ENCODE measurements around the gene IL11.
"Not testable (repeated sequence)": the region's sequence is repeated elsewhere in the genome, so short reads cannot be mapped to it uniquely, and the experiment has no call there.

IL11 gene

GRCh38 chr19:55407550-55407799 is 37.2 kb upstream of the IL11 start, which contains the start of gene UBE2S:
Gene UBE2S, minus strand, starts transcription at chr19:55407788. Its CDS starts 199 bp downstream, at chr19:55407589.
- Histone ChIP-seq H3K9me3 (replicated peaks in 1 of 2; ENCODE audit: control insufficient read depth in 2 of 2, insufficient read depth in 1 of 2, low read depth in 1 of 2, low read length in 2 of 2) (peaks cover 5 to 19% of the 10 kb centered on the region in 2 donors), H2AK5ac (ENCODE audit: low read depth, low read length) (peak within 1 kb of the TSS; percentile 95), H3K79me1 (ENCODE audit: low read depth, low read length) (peaks cover 12% of the 10 kb centered on the region), H4K91ac (ENCODE audit: low read depth, low read length, poor library complexity) (peak within 1 kb of the TSS; percentile 90), H3K4me2 (ENCODE audit: insufficient read depth, low read length, poor library complexity, severe bottlenecking) (peak within 1 kb of the TSS; percentile 86), H3K4ac (ENCODE audit: low read length) (peak within 1 kb of the TSS; percentile 28), H2BK5ac (ENCODE audit: low read length) (peak within 1 kb of the TSS; percentile 88), H3K18ac (ENCODE audit: low read length) (peak within 1 kb of the TSS; percentile 94), H3K36me3 (replicated peaks in 1 of 2; ENCODE audit: control insufficient read depth in 2 of 2, insufficient read depth in 2 of 2, low read length in 2 of 2) (peaks cover 33 to 41% of the 10 kb centered on the region in 2 donors), H2BK15ac (ENCODE audit: low read length) (peak within 1 kb of the TSS; percentile 13), H2AFZ (ENCODE audit: low read length) (peak within 1 kb of the TSS; percentile 94), H3K9ac (ENCODE audit: low read depth, low read length, poor library complexity) (peak within 1 kb of the TSS; percentile 94), H3K4me1 (ENCODE audit: control insufficient read depth in 2 of 2, insufficient read depth in 1 of 2, low read depth in 1 of 2, low read length in 2 of 2) (peaks cover 19 to 20% of the 10 kb centered on the region in 2 donors), H3K23ac (ENCODE audit: low read depth, low read length, poor library complexity) (peak within 1 kb of the TSS; percentile 98), H3K27ac (replicated peaks; ENCODE audit: low read length) (peak within 1 kb of the TSS; percentile 98), H3K4me3 (ENCODE audit: low read length in 2 of 2) (peak within 1 kb of the TSS; percentile 76 to 98), H4K8ac (ENCODE audit: low read depth, low read length) (peak within 1 kb of the TSS; percentile 99)
- H2BK12ac ChIP-seq (ENCODE audit: low read length); H3K14ac ChIP-seq (ENCODE audit: low read length); DNase-seq (ENCODE audit: low spot score); H2BK120ac ChIP-seq (ENCODE audit: low read depth, low read length); H3K27me3 ChIP-seq (ENCODE audit: control insufficient read depth in 3 of 3, insufficient read depth in 3 of 3, low read depth in 1 of 3, low read length in 3 of 3): not testable (repeated sequence)
- WGBS, 2 donors (ENCODE audit: extremely low coverage in 2 of 2, insufficient read length in 2 of 2, insufficient replicate concordance in 1 of 2), result no CpG with 5 or more reads among the region's 36 CpGs

DNA sequence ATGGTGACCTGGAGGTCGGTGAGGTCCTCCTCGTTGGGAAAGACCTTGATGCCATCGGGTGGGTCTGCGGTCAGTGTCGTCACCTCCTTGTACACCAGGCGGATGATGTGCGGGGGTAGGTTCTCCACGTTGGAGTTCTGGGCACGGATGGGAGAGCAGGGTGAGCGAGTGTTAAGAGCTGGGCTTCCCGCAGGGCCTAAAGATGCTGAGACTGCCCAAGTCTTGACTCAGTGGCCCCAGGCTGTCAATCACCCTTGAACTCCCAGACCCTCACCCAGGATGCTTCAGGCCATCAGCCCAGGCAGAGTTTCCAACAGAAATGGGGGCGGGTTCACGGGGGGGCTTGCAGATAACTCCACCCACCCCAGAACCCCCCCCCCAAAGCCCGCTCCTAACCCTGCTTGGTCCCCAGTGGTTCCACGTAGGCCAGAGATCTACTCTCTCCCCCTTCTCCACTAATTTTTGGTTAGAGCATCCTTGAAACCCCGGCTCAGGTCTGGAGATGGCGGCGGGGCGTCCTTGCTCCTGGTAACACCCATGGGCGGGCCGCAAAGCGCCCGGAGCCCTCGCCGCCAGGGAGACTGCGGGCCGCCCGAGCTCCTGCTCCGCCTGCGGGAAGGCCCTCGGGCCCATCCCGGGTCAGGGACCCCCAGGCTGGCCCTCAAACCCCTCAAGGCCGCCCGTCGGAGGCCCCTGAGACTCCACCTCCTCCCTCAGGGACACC is 36.7 kb upstream of the IL11 start:
- WGBS, 2 donors (ENCODE audit: extremely low coverage in 2 of 2, insufficient read length in 2 of 2, insufficient replicate concordance in 1 of 2), result no CpG with 5 or more reads among the region's 35 CpGs
- no peak overlapping the region for H3K4ac ChIP-seq (ENCODE audit: low read length)
- H3K27me3 ChIP-seq (ENCODE audit: control insufficient read depth in 3 of 3, insufficient read depth in 3 of 3, low read depth in 1 of 3, low read length in 3 of 3), result no peaks in the 10 kb centered on the region

GRCh38 chr19:55406091-55406825 is 36.0 kb upstream of the IL11 start:
- Histone ChIP-seq H2AK5ac (ENCODE audit: low read depth, low read length) (no peak overlapping the region), H3K4ac (ENCODE audit: low read length) (no peak overlapping the region), H3K9ac (ENCODE audit: low read depth, low read length, poor library complexity) (peak overlapping the region; percentile 79), H3K14ac (ENCODE audit: low read length) (no peak overlapping the region), H3K36me3 (replicated peaks in 1 of 2; ENCODE audit: control insufficient read depth in 2 of 2, insufficient read depth in 2 of 2, low read length in 2 of 2) (peaks cover 42 to 52% of the 10 kb centered on the region in 2 donors), H2BK15ac (ENCODE audit: low read length) (no peak overlapping the region), H3K27ac (replicated peaks; ENCODE audit: low read length) (no peak overlapping the region), H3K79me1 (ENCODE audit: low read depth, low read length) (peaks cover 15% of the 10 kb centered on the region), H3K4me2 (ENCODE audit: insufficient read depth, low read length, poor library complexity, severe bottlenecking) (peak overlapping the region; percentile 86), H3K4me1 (ENCODE audit: control insufficient read depth in 2 of 2, insufficient read depth in 1 of 2, low read depth in 1 of 2, low read length in 2 of 2) (peaks cover 19 to 20% of the 10 kb centered on the region in 2 donors), H3K4me3 (ENCODE audit: low read length in 2 of 2) (peak overlapping the region; percentile 76 to 98), H4K91ac (ENCODE audit: low read depth, low read length, poor library complexity) (no peak overlapping the region), H3K9me3 (replicated peaks in 1 of 2; ENCODE audit: control insufficient read depth in 2 of 2, insufficient read depth in 1 of 2, low read depth in 1 of 2, low read length in 2 of 2) (peaks cover 5 to 19% of the 10 kb centered on the region in 2 donors), H2AFZ (ENCODE audit: low read length) (no peak overlapping the region), H2BK12ac (ENCODE audit: low read length) (no peak overlapping the region), H3K23ac (ENCODE audit: low read depth, low read length, poor library complexity) (no peak overlapping the region), H2BK5ac (ENCODE audit: low read length) (peak overlapping the region; percentile 63), H4K8ac (ENCODE audit: low read depth, low read length) (no peak overlapping the region), H2BK120ac (ENCODE audit: low read depth, low read length) (no peak overlapping the region), H3K27me3 (ENCODE audit: control insufficient read depth in 3 of 3, insufficient read depth in 3 of 3, low read depth in 1 of 3, low read length in 3 of 3) (no peaks in the 10 kb centered on the region), H3K18ac (ENCODE audit: low read length) (no peak overlapping the region)
- no peak for DNase-seq (ENCODE audit: low spot score)
- WGBS, 2 donors (ENCODE audit: extremely low coverage in 2 of 2, insufficient read length in 2 of 2, insufficient replicate concordance in 1 of 2), result no CpG with 5 or more reads among the region's 14 CpGs

More for the DNA sequence above, 36.7 kb upstream of the IL11 start:
- Histone ChIP-seq H3K27ac (replicated peaks; ENCODE audit: low read length) (peak overlapping the region; percentile 98), H3K4me2 (ENCODE audit: insufficient read depth, low read length, poor library complexity, severe bottlenecking) (peak overlapping the region; percentile 86), H3K4me1 (ENCODE audit: control insufficient read depth in 2 of 2, insufficient read depth in 1 of 2, low read depth in 1 of 2, low read length in 2 of 2) (peaks cover 19 to 20% of the 10 kb centered on the region in 2 donors), H2BK15ac (ENCODE audit: low read length) (no peak overlapping the region), H3K18ac (ENCODE audit: low read length) (peak overlapping the region; percentile 92), H2BK120ac (ENCODE audit: low read depth, low read length) (no peak overlapping the region), H4K91ac (ENCODE audit: low read depth, low read length, poor library complexity) (no peak overlapping the region), H3K23ac (ENCODE audit: low read depth, low read length, poor library complexity) (peak overlapping the region; percentile 98), H2BK5ac (ENCODE audit: low read length) (peak overlapping the region; percentile 88), H3K9ac (ENCODE audit: low read depth, low read length, poor library complexity) (peak overlapping the region; percentile 94), H2AK5ac (ENCODE audit: low read depth, low read length) (peak overlapping the region; percentile 74), H3K14ac (ENCODE audit: low read length) (no peak overlapping the region), H2AFZ (ENCODE audit: low read length) (no peak overlapping the region), H4K8ac (ENCODE audit: low read depth, low read length) (no peak overlapping the region), H3K36me3 (replicated peaks in 1 of 2; ENCODE audit: control insufficient read depth in 2 of 2, insufficient read depth in 2 of 2, low read length in 2 of 2) (peaks cover 38 to 46% of the 10 kb centered on the region in 2 donors), H2BK12ac (ENCODE audit: low read length) (no peak overlapping the region), H3K4me3 (ENCODE audit: low read length in 2 of 2) (peak overlapping the region; percentile 76 to 98), H3K79me1 (ENCODE audit: low read depth, low read length) (peaks cover 15% of the 10 kb centered on the region), H3K9me3 (replicated peaks in 1 of 2; ENCODE audit: control insufficient read depth in 2 of 2, insufficient read depth in 1 of 2, low read depth in 1 of 2, low read length in 2 of 2) (peaks cover 5 to 19% of the 10 kb centered on the region in 2 donors)
- DNase-seq (ENCODE audit: low spot score), result no peak

DNA sequence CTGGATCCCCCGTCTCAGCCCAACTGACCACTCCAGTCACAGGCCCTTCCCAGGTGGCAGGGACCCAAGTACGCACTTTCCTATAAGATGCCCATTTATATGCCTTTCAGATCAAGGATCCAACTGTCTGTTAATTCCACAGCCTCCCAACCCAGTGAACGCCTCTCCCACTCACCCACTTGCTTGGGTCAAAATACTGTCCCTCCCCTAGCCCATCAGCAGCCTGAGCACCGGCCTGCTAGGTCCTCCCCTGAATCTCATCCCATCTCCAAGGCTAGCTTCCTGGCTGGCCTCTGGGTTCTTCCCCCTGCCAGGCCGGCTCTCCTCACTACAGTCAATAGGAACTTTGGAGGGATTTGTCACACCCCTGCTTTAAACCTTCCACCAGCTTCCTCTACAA is 35.4 kb upstream of the IL11 start:
- Histone ChIP-seq H3K14ac (ENCODE audit: low read length) (no peak overlapping the region), H4K91ac (ENCODE audit: low read depth, low read length, poor library complexity) (no peak overlapping the region), H3K9ac (ENCODE audit: low read depth, low read length, poor library complexity) (peak overlapping the region; percentile 79), H3K27ac (replicated peaks; ENCODE audit: low read length) (no peak overlapping the region), H2AK5ac (ENCODE audit: low read depth, low read length) (no peak overlapping the region), H3K23ac (ENCODE audit: low read depth, low read length, poor library complexity) (peak overlapping the region; percentile 23), H2BK12ac (ENCODE audit: low read length) (no peak overlapping the region), H2BK15ac (ENCODE audit: low read length) (no peak overlapping the region), H3K4ac (ENCODE audit: low read length) (no peak overlapping the region), H3K4me2 (ENCODE audit: insufficient read depth, low read length, poor library complexity, severe bottlenecking) (peak overlapping the region; percentile 86), H2AFZ (ENCODE audit: low read length) (no peak overlapping the region), H3K36me3 (replicated peaks in 1 of 2; ENCODE audit: control insufficient read depth in 2 of 2, insufficient read depth in 2 of 2, low read length in 2 of 2) (peaks cover 46 to 57% of the 10 kb centered on the region in 2 donors), H3K9me3 (replicated peaks in 1 of 2; ENCODE audit: control insufficient read depth in 2 of 2, insufficient read depth in 1 of 2, low read depth in 1 of 2, low read length in 2 of 2) (peaks cover 5 to 17% of the 10 kb centered on the region in 2 donors), H3K27me3 (ENCODE audit: control insufficient read depth in 3 of 3, insufficient read depth in 3 of 3, low read depth in 1 of 3, low read length in 3 of 3) (no peaks in the 10 kb centered on the region), H2BK120ac (ENCODE audit: low read depth, low read length) (peak overlapping the region; percentile 61), H2BK5ac (ENCODE audit: low read length) (peak overlapping the region; percentile 63), H3K18ac (ENCODE audit: low read length) (no peak overlapping the region), H4K8ac (ENCODE audit: low read depth, low read length) (no peak overlapping the region), H3K4me3 (ENCODE audit: low read length in 2 of 2) (peak overlapping the region; percentile 42 to 76), H3K4me1 (ENCODE audit: control insufficient read depth in 2 of 2, insufficient read depth in 1 of 2, low read depth in 1 of 2, low read length in 2 of 2) (peaks cover 19 to 20% of the 10 kb centered on the region in 2 donors), H3K79me1 (ENCODE audit: low read depth, low read length) (peaks cover 15% of the 10 kb centered on the region)
- no CpG with 5 or more reads among the region's 5 CpGs for WGBS, 2 donors (ENCODE audit: extremely low coverage in 2 of 2, insufficient read length in 2 of 2, insufficient replicate concordance in 1 of 2)
- DNase-seq (ENCODE audit: low spot score), result no peak
